BE2C (cell line): ENCODE results near the gene MARK3.

Source experiments
- DNase-seq: peaks from one replicate; pipeline ENCODE4 v3.0.0-alpha.2; 2020
- H3K27me3 ChIP-seq: fragments of 250-450 bp; sonication (Bioruptor Pico); 2 replicates; pipeline ENCODE4 v1.5.1; 2020; ENCODE audit warnings: mild to moderate bottlenecking
- H3K36me3 ChIP-seq: fragments of 250-450 bp; sonication (Bioruptor Pico); 2 replicates; pipeline ENCODE4 v1.5.1; 2020; ENCODE audit warnings: mild to moderate bottlenecking
- H3K4me1 ChIP-seq: fragments of 250-450 bp; sonication (Bioruptor Pico); 2 replicates; pipeline ENCODE4 v1.5.1; 2020
- H3K4me3 ChIP-seq: 2 replicates; pipeline ENCODE4 v1.5.1; 2011; ENCODE audit warnings: low read depth, low read length
- H3K9me3 ChIP-seq: fragments of 250-450 bp; sonication (Bioruptor Pico); 2 replicates; pipeline ENCODE4 v1.5.1; 2020
- TF ChIP-seq, protein P1 (sequence below): IDR thresholded peaks from 2 replicates; pipeline ENCODE4 v1.5.1; 2012; ENCODE audit warnings: mild to moderate bottlenecking, low read depth, low read length

MARK3 gene

DNA sequence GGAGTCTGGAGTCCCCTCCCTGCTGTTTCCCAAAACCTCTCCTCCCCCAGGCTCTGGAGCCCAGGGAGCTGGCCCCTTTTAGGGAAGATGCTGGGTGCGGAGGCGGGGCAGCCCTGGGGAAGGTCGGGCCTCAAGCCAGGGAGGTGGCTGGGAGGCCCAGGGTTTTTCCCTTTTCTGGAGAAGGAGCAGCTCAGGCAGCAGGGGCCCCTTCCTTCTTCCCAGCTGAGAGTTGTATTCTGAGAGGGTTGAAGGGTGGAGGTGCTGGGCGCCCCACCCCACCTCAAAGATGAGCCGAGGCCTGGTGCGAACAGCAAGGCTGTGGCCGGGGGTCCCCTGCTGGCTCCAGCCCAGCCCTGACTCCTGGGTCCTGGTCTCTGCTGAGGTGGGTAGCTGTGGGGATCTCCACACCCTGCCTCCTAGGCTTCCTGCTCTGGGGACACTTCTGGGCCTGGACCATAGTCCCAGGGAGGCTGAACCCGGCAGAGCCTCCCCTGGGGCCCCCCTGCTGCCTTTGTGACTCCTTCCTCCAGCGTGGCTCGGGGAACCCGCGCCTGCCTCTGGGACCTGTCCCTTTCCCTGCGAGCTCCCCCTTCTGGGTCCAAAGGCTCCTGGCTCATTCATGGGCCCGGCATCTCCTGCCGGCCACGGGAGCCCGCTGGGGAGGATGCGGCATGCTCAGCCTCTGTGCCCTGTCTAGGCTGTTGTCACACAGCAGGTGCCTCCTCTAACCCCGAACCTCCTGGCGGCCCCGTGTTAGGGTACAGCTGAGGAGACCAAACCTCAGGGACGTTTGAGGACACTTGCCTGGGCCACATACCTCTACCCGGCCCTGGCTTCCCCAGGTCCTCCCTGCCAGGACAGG, 148.2 kb downstream of the MARK3 start:
- H3K36me3 ChIP-seq: peaks cover 55% of the 10 kb centered on the region
- TF ChIP-seq, protein P1, sequence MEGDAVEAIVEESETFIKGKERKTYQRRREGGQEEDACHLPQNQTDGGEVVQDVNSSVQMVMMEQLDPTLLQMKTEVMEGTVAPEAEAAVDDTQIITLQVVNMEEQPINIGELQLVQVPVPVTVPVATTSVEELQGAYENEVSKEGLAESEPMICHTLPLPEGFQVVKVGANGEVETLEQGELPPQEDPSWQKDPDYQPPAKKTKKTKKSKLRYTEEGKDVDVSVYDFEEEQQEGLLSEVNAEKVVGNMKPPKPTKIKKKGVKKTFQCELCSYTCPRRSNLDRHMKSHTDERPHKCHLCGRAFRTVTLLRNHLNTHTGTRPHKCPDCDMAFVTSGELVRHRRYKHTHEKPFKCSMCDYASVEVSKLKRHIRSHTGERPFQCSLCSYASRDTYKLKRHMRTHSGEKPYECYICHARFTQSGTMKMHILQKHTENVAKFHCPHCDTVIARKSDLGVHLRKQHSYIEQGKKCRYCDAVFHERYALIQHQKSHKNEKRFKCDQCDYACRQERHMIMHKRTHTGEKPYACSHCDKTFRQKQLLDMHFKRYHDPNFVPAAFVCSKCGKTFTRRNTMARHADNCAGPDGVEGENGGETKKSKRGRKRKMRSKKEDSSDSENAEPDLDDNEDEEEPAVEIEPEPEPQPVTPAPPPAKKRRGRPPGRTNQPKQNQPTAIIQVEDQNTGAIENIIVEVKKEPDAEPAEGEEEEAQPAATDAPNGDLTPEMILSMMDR: no peak
- DNase-seq: no peak

DNA sequence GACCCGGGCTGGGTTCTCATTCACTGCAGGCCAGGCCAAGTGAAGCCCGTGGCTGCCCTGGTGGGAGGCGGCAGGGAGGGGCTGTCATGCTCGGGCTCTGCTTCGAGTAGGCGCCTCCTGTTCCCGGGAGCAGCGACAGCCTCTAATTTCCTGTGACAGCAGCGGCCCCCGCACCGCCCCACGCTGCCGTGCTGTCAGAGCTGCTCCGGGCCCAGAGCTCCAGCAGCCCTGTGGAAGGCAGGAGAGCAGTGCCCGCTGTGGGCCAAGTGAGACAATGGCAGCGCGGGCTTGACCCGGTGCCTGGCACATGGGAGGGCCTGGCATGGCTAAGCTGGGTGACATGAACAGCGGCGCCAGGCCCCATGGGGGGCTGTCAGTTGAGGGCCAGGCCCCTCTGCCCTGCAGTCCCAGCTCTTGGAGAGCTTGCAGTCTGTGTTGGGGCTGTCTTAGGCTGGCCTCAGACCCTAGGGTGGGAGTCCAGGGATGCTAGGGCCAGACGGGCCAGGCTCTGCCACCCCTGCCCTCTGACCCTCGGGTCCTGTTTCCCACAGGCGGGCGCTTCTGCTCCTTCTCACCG, 148.9 kb downstream of the MARK3 start:
- no peak for DNase-seq
- Histone ChIP-seq H3K36me3 (peaks cover 55% of the 10 kb centered on the region), H3K4me3 (no peak overlapping the region), H3K4me1 (peaks cover 7% of the 10 kb centered on the region), H3K9me3 (no peaks in the 10 kb centered on the region), H3K27me3 (no peaks in the 10 kb centered on the region)
- TF ChIP-seq, protein P1: no peak

More for the DNA sequence above, 148.2 kb downstream of the MARK3 start:
- Histone ChIP-seq H3K27me3 (no peaks in the 10 kb centered on the region), H3K9me3 (no peaks in the 10 kb centered on the region), H3K4me1 (peaks cover 2% of the 10 kb centered on the region; the same call in 1 of the 2 replicates), H3K4me3 (no peak overlapping the region)

- Histone ChIP-seq H3K27me3 (no peaks in the 10 kb centered on the region), H3K4me1 (peaks cover 7% of the 10 kb centered on the region), H3K4me3 (no peak overlapping the region), H3K9me3 (no peaks in the 10 kb centered on the region), H3K36me3 (peaks cover 52% of the 10 kb centered on the region)
- no peak for DNase-seq
- TF ChIP-seq, protein P1: no peak
Observed at GRCh38 chr14:103534576-103535061, 149.4 kb downstream of the MARK3 start.

- H3K36me3 ChIP-seq: peaks cover 49% of the 10 kb centered on the region
- no peaks in the 10 kb centered on the region for H3K27me3 ChIP-seq
- H3K4me3 ChIP-seq: no peak overlapping the region
- DNase-seq: no peak
- peaks cover 7% of the 10 kb centered on the region for H3K4me1 ChIP-seq
- TF ChIP-seq, protein P1: no peak
- no peaks in the 10 kb centered on the region for H3K9me3 ChIP-seq
Observed at GRCh38 chr14:103535081-103535890, 150.1 kb downstream of the MARK3 start.

- Histone ChIP-seq H3K4me1 (peaks cover 7% of the 10 kb centered on the region), H3K9me3 (no peaks in the 10 kb centered on the region), H3K4me3 (no peak overlapping the region), H3K36me3 (peaks cover 42% of the 10 kb centered on the region), H3K27me3 (no peaks in the 10 kb centered on the region)
- DNase-seq: no peak
- TF ChIP-seq, protein P1: no peak
Observed at GRCh38 chr14:103535891-103536565, 150.8 kb downstream of the MARK3 start.
